Glomerular visceral epithelial cell (primary cell): Measurements from ENCODE around the gene DUSP8.
A peak's percentile ranks its signal among the peaks of the same experiment; 100 is the strongest.
"Not testable (repeated sequence)": the region's sequence is repeated elsewhere in the genome, so short reads cannot be mapped to it uniquely, and the experiment has no call there.

Experiments used
- DNase-seq: peaks from one replicate; pipeline ENCODE4 v3.0.0-alpha.2; 2016; ENCODE audit errors: extremely low spot score

Gene DUSP8

DNA sequence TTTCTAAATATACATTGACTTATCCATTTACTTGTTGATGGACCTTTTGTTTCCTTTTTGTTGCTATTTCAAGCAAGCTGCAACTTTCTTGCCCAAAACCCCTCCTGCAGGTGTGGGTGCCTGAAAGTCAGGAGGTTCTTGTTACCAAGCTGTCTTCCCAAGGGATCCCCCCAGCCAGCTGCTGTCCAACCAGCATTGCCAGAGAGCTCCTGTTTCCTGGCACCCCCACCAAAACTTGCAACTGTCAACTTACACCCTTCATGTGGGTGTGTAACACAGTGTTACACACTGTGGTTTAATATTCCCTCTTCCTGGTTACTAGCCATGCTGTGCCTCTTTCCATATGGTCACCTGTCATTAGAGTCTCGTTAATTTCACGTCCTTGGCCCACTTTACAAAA, 14.6 kb upstream of the DUSP8 start:
- DNase-seq: no peak

DNA sequence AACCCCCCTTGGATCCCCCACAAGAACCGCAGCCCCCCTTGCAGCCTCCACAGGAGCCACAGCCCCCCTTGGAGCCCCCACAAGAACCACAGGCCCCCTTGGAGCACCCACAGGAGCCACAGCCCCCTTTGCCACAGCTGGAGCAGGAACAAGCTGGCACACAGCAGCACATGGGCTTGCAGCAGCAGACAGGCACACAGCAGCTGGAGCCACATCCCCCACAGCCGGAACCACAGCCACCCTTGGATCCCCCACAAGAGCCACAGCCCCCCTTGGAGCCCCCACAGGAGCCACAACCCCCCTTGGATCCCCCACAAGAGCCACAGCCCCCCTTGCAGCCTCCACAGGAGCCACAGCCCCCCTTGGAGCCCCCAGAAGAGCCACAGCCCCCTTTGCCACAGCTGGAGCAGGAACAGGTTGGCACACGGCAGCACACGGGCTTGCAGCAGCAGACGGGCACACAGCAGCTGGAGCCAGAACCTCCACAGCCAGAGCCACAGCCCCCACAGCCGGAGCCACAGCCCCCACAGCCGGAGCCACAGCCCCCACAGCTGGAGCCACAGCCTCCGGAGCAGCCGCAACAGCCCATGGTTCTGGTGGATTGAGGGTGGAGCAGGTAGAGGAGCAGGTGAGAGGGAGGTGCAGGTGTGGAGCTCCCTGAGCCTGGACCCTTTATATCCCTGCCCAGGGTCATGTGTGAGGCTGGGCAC, 12.7 kb upstream of the DUSP8 start, which contains the start of gene KRTAP5-1:
Gene KRTAP5-1 (minus strand): TSS at position 623 of the 710 bp plus-strand sequence. CDS start 34 bp downstream, at position 589.
- DNase-seq: not testable (repeated sequence)

DNA sequence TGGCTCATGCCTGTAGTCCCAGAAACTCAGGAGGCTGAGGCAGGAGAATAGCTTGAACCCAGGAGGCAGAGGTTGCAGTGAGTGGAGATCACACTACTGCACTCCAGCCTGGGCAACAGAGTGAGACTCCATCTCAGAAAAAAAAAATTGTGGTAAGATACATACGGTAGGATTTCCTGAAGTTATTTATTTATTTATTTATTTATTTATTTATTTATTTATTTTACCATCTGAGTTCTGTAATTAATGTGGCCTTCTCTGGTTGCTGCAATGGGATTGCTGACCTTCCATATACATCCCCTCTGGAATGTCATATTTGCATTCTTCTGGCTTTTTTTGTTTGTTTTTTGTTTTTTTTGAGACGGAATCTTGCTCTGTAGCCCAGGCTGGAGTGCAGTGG, 10.8 kb upstream of the DUSP8 start:
- DNase-seq: not testable (repeated sequence)

DNA sequence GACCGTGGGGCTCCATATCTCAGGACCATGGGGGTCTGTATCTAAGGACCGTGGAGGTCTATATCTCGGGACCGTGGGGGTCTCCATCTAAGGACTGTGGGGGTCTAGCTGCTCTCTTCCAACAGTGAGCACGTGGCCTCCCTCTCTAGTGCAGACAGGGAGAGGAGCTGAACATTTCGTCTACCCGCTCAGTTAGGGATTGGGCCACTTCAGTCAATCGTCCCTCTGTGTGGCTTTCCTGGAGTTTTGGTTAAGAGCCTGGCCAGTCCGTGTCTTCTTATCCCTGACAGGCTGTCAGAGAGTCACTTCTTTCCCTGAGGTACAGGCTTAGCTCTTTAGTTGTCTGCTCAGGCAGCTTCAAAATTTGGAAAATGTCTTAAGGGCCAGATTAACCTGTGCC, 9.9 kb upstream of the DUSP8 start:
- no peak for DNase-seq

DNA sequence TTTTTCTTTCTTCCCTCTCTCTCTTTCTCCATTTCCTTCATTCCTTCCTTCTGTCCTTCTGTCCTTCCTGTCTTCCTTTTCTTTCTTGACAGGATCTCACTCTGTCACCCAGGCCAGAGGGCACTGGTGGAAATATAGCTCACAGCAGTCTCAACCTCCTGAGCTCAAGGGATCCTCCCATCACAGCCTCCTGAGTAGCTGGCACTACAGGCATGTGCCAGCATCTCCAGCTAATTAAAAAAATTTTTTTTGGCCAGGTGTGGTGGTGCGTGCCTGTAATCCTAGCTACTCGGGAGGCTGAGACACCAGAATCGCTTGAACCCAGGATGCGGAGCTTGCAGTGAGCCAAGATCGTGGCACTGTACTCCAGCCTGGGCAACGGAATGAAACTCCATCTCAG, 4.8 kb upstream of the DUSP8 start:
- no peak for DNase-seq

DNA sequence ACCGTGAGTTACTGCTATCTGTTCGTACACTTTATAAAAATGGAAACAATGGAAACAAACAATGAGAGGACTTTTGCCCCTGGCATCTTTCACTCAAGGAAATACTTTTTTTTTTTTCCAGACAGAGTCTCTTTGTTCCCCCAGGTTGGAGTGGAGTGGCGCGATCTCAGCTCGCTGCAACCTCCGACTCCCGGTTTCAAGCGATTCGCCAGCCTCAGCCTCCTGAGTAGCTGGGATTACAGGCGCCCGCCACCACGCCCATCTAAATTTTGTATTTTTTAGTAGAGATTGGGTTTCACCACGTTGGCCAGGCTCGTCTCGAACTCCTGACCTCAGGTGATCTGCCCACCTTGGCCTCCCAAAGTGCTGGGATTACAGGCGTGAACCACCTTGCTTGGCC, 3.7 kb upstream of the DUSP8 start:
- DNase-seq: not testable (repeated sequence)

DNA sequence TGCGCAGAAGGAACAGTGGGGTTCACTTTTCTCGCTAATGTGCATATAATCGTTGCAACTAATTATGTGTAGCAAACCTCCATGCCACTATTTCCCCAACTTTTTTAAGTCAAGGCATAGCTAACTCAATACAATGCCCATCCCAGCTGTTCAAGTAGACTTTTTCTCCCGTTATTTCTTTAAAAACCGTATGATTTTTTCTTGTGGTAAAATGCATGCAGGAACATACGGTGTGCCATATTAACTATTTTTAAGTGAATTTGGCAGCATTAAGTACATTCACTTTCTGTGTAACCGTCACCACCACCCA, 2.8 kb upstream of the DUSP8 start:
- DNase-seq: no peak

DNA sequence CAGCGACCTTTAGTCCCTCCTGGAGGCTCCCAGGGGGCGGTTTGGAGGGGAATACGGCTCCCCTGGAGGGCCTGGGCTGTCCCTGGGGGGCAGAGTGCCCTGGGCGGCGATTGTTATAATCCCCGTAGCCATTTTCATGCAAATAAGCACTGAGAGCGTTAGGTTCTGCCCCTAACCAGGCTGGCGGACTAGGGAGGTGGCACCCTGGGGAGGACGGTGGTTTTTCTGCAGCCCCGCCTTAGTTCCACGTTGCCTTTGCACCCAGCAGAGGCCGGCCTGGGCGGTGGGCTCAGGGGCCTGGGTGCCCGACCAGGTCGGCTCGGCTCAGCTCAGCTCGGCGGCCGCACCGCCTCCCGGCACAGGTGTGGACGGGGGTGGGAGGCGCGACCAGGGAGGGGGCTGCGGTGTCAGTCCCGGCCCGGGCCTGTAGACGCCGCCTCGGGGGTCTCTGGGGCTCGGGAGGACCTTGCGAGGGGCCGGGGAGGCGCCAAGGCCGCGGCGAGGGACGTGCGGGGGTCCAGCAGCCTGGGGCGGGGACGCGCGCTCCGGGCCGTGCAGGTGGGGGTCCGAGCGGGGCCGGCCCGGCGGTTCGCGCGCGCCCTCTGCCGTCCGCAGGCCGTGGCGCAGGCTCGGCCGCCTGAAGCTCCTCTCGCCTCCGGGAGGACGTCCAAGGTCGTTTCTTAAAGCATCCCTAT, 2.3 kb upstream of the DUSP8 start:
- peak; percentile 59 for DNase-seq

DNA sequence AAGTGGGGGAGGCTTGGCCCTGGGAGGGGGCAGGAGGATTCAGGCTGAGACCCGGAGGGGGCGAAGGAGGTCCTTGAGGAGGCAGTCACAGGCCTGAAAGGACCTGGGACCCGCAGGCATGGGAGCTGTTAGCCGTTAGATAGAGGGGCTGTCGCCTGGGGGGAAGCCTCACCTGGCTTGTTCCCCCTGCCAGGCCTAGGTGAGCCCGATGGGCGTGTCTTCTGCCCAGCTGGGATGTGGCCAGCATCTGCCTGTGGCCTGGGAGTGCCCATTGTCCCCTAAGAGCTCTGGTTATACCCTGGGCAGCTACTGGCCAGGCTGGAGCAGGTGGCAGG, 1.8 kb upstream of the DUSP8 start:
- DNase-seq: no peak

DNA sequence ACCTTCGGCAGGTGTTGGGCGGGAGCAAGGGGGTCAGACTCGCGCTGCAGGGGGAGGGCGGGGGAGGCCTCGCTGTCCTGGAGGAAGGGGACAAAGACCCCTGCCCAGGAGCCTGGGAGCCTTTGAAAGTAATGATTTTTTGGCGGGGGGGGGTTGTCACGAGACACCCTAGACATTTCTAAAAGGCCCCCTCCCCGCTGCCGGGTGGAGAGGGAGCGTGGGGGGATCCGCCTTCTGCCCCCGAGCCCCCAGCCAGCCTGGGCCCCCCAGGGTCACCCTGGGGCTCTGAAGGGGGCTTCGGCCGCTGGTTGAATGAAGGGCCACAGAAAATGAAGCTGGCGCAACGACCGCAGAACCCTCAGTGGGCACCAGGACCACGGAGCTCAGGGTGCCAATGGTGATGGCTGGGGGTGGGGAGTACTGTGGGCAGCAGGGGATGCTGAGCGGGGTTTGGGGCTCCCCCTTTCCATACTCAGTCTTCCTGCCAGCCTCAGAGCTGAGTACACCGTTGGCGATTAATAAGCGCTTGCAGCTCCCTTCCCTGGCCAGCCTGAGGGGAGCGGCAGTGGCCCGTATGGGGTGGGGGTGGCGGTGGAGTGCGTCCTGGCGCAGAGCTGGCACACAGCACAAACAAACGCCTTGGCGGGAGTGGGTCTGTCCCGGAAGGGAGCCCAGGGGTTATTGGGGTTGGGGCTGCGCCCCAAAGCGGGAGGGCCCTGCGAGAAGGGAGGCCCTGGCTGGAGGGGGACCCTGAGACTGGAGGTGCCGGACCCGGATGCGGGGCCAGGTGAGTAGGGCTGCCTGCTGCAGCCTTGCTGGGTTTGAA, 1.2 kb upstream of the DUSP8 start:
- DNase-seq: no peak

DNA sequence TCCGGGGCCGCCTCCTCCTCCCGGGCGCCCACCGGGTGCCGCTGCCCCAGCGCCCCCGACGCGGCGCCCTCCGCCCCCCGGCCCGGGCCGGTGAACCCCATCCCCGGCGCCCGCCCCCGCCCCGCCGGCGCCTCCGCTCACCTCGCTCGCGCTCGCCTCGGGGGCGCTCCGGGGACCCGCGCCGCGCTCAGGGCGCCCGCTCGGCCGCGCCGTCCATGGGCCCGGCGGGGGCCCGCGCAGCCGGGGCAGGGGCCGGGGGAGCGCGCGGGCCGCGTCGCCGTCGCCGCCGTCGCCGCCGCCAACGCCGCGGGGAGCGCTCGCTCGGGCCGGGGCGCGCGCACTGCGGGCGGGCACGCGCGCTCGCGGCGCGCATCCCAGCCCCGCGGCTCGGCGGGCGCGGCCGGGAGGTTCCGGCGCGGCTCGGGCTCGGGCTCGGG, 293 bp downstream of the DUSP8 start:
- DNase-seq: no peak

DNA sequence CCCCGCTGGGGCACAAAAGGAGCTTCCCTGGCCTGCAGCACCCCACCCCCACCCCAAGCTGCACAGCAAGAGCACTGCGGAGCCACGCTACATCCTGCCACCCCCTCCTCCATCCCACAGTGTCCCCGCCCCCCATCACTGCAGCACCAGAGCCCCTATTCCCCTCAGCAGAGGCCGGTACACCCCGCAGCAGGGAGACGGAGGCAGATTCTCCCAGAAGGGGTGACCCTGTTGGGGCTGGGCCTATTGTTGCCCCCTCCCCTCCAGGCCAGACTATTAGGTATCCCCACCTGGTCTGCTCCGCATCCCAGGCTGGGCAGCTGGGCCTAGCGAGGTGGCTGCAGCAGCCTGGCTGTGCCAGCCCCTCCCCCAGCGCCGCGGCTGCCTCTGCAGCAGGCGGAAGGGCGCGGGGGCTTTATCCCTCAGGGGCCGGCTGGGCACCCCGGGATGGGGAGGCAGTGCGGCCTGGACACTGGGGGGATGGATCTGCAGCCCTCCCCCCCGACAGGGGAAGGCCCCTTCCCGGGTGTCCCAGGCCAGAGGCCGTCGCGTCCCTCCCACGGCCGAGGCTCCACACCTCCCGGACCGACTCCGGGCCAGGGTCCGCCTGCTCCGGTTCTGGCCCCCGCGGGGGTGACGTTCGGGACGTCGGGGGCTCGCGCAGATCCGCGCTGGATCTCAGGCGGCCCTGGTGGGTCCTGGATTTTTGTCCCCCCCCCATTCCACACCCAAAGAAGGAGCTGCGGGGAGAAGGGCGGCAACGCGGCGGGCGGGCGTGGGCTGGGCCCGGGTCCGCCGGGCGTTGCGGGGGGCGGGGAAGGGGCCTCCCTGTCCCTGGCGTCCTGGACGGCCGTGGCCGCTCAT, 943 bp downstream of the DUSP8 start:
- DNase-seq: no peak

DNA sequence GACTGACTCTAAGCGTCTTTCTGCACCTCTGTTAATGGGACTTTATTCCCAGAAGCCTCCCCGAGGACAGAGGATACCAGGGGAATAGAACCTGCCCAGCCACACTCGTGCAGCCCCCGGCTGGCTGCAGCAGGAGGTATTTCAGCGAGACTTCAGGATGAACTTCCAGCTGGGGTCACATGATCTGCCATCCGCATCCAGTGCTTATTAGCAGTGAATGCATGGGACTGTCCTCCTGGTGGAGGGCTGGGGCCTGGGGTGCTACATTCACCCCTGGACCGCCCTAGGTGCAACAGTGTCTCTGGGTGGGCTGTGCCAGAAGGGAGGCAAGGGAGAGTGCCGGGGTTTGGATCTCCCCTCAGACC, 1.6 kb downstream of the DUSP8 start:
- no peak for DNase-seq

DNA sequence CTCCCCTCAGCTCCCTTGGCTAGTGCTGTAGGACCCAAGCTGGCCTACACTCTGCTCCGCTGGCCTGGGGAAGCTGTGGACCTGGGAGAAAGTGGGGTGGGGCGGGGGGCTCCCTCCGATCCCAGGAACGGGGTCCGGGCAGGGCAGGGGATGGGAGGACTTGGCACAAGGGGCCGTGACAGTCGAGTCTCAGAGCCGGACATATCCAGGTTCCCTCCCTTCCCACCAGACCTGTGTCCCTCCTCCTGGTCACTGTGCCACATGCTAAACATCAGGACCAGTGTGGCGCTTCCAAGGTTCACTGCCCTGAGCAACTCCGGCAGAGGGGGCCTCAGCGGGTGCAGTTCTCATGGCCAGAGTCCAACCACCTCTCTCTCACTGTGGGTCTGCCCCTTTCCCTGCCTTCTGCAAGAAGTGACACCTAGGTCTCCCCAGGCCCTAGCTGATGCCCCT, 2.0 kb downstream of the DUSP8 start:
- DNase-seq: no peak

DNA sequence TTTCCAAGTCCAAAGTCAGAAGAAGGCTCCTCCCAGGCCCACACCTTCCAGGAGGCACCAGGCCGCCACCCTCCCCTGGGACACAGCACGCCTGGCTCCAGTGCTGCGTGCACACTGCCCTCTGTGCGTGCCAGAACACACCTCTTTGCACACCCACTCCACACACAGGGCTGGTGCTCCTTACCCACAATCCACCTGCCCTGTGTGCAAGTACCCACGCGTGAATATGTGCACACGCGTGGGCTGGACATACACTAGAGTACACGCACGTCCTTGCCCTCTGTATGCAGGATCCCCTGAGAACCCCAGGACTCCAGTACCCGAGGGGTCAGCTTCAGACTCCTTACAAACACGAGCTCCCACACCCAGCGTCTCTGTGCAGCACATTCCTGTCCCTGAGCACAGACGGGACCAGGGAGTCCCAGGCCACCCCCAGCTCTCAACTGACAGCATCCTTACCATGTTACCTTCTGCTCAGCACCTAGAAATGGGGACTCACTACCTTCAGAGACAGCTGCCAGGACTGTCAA, 2.8 kb downstream of the DUSP8 start:
- DNase-seq: no peak

DNA sequence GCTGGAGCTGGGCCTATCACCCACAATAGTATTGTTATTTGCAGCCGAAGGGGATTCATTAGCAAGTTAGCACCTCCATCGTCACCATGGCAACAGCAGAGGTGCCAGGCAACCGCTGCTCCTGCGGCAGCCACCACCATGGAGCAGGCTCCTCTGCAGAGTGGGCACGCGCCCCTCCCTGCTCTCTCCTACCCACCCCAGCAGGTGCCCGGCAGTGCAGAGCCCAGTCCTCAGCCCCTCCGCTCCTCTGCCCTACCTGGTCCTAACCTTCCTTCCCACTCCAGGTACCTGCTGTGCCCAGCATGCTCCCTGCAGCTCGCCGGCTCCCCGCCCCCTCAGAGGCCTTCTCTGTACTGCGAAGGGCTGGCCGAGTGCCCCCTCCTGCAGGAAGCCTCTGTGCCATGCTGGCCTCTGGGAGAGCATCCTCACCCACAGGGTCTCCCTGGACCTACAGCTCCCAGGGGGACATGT, 3.6 kb downstream of the DUSP8 start:
- no peak for DNase-seq

DNA sequence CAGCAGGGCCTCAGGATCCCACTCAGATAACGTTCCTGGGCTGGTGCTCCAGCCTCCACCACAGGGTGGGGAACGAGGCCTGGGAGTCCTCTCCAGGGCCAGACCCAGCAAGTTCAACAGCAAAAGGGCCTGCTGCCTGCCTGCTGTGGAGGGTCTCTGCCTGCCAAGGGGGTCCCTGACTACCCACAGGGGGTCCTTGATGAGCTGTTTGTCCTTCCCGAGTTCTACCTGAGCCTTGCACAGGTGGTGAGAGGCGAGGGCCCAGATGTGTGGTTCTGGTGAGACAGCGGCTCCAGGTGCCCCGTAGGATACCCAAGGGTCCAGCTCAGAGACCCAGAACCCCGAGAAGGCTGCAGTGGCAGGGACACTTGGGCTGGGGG, 4.4 kb downstream of the DUSP8 start:
- DNase-seq: no peak

DNA sequence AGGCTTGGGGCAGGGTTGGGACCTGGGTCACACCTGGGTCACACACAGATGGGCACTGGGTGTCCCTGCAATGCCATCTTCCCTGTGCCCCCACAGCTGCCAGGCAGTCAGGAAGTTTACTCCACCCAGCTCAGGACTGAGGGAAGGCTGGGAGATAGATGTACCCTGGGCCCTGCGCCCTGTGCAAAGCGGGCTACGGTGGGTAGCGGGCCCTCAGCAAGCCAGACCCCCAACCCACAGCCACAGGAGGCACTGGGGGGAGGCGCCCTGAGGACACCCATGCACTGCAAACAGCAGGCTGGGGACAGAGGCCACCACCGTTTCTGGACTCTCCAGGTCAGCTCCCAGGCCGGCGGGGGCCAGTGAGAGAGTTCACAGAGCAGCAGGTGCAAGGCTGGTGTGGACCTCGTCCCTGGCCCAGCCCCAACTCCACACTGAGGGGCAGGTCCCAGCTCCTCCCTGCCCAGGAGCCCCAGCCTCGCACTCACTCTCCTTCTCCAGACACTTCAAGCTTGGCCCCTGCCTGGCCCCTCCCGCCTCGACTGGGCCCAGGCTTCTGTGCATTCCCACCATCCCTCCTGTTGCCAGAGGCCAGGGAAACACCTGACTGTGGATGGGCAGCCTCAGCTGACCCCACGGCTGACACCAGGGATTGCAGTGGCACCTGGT, 4.9 kb downstream of the DUSP8 start:
- no peak for DNase-seq

DNA sequence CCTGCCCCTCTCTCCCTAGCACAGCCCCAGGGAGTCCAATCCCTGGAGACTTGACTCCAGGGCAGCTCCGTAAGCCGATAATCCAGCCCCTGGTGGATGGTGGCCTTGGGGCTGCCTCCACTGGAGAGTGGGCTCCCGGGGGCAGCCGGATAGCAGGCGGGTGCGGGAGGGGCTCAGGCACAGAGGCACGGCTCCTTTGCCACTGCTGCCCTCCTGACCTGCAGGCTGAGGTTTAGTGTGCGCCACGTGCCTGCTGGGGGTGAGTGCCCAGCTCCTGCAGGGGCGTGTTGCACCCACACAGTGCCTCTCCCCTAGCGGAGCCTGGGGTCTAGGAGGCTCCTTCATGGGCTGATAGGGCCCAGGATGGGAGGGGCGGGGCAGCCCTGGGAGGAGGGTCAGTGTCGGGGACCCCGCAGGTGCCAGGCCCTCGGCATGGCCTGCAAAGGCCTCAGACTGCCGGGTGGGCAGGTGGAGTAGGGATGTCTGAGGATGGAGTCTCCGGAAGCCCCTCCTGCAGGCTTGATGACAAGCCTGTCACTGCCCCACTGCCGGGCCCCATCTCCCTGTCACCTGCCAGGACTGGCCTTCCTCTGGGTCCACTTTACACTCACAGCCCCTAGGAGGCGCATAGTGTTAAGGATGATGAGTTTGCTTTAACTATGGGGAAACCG, 5.6 kb downstream of the DUSP8 start:
- no peak for DNase-seq

DNA sequence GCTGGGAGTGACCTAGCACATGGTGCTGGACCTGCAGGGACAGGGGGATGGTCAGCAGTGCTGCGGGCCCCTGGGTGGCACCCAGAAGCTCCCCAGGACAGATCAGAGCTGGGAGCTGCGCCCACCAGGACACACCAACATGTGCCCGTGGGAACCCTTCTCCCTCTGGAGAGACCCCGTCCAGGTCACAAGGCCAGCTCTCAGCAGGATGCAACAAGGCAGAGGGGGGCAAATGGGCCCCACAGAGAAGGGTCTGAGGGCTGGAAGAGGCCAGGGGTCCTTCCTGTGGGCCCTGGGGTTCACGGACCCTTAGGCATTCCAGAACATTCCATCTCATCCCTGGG, 6.2 kb downstream of the DUSP8 start:
- DNase-seq: no peak
